HG02870 (cell line): ENCODE results near the gene THPO.

Source experiments
- ATAC-seq: cut with Tn5 transposase; IDR thresholded peaks from one replicate; pipeline ENCODE4 v1.9.1; 2021; ENCODE audit warnings: mild to moderate bottlenecking, moderate library complexity; ENCODE audit not compliant: unreplicated experiment

The THPO gene

GRCh38 chr3:184335661-184336546, 42.1 kb downstream of the THPO start:
- peak; percentile 57 for ATAC-seq

GRCh38 chr3:184335291-184335660, 42.7 kb downstream of the THPO start:
- peak; percentile 18 for ATAC-seq

GRCh38 chr3:184334470-184335158, 43.4 kb downstream of the THPO start:
- no peak for ATAC-seq

- ATAC-seq, result no peak
Observed at GRCh38 chr3:184333700-184334099, 44.3 kb downstream of the THPO start.

- no peak for ATAC-seq
Observed at GRCh38 chr3:184333190-184333589, 44.8 kb downstream of the THPO start.

- no peak for ATAC-seq
Observed at GRCh38 chr3:184332370-184333090, 45.5 kb downstream of the THPO start.

- no peak for ATAC-seq
Observed at GRCh38 chr3:184328516-184328915, 49.5 kb downstream of the THPO start.

GRCh38 chr3:184327171-184327570, 50.8 kb downstream of the THPO start:
- no peak for ATAC-seq

GRCh38 chr3:184325715-184326369, 52.2 kb downstream of the THPO start:
- no peak for ATAC-seq

GRCh38 chr3:184325269-184325668, 52.7 kb downstream of the THPO start:
- no peak for ATAC-seq

- ATAC-seq, result no peak
Observed at GRCh38 chr3:184323696-184324095, 54.3 kb downstream of the THPO start.

GRCh38 chr3:184322731-184323487, 55.1 kb downstream of the THPO start:
- ATAC-seq, result no peak
